A549 (cell line): Measurements from ENCODE around the gene SLC9A9.

Experiments used
- CBX8 ChIP-seq: fragments of 200-600 bp; sonication (generic); IDR thresholded peaks from 2 replicates; pipeline ENCODE4 v1.6.1; 2016
- CHD4 ChIP-seq: fragments of 200-600 bp; sonication (generic); IDR thresholded peaks from 2 replicates; pipeline ENCODE4 v1.6.1; 2016; ENCODE audit warnings: antibody characterized with exemption, mild to moderate bottlenecking, borderline replicate concordance
- ESRRA ChIP-seq: fragments of 150-350 bp; IDR thresholded peaks from 2 replicates; pipeline ENCODE4 v1.6.1; 2014; ENCODE audit warnings: mild to moderate bottlenecking, low read length, borderline replicate concordance
- HOXB13 ChIP-seq: fragments of 250-450 bp; sonication (Bioruptor Pico); IDR thresholded peaks from 2 replicates; pipeline ENCODE4 v1.5.0; 2020; ENCODE audit warnings: low read depth, mild to moderate bottlenecking, moderate library complexity
- JUN ChIP-seq, 2 experiments: fragments of >200 bp; sonication (Bioruptor Twin); formaldehyde crosslinking; IDR thresholded peaks; 2 replicates in 1 of 2; 3 replicates in 1 of 2; pipeline ENCODE4 v1.6.1; 2016 to 2017
- MAFK ChIP-seq: fragments of 450-650 bp; IDR thresholded peaks from 2 replicates; pipeline ENCODE4 v1.6.1; 2014; ENCODE audit not compliant: partially characterized antibody
- NR3C1 ChIP-seq: fragments of >200 bp; sonication (Bioruptor Twin); formaldehyde crosslinking; IDR thresholded peaks from 3 replicates; pipeline ENCODE4 v1.6.1; 2017
- PHF8 ChIP-seq: fragments of 200-600 bp; sonication (generic); IDR thresholded peaks from 2 replicates; pipeline ENCODE4 v1.6.1; 2016; ENCODE audit warnings: low read depth, mild to moderate bottlenecking, antibody characterized with exemption, moderate library complexity, borderline replicate concordance
- POLR2A ChIP-seq: IDR thresholded peaks from 2 replicates; pipeline ENCODE4 v1.6.1; 2012; ENCODE audit warnings: mild to moderate bottlenecking, low read length
- SMC3 ChIP-seq: fragments of >200 bp; sonication (Bioruptor Twin); formaldehyde crosslinking; IDR thresholded peaks from 3 replicates; pipeline ENCODE4 v1.6.1; 2018; ENCODE audit warnings: inconsistent platforms
- TF ChIP-seq, protein P1 (sequence below): fragments of >200 bp; sonication (Bioruptor Twin); formaldehyde crosslinking; IDR thresholded peaks from 3 replicates; pipeline ENCODE4 v1.6.1; 2016
- TF ChIP-seq, protein P2 (sequence below): fragments of >200 bp; sonication (Bioruptor Twin); formaldehyde crosslinking; IDR thresholded peaks from 3 replicates; pipeline ENCODE4 v1.5.1; 2016
- TF ChIP-seq, protein P3 (sequence below): IDR thresholded peaks from 2 replicates; pipeline ENCODE4 v1.6.1; 2012

DNA sequence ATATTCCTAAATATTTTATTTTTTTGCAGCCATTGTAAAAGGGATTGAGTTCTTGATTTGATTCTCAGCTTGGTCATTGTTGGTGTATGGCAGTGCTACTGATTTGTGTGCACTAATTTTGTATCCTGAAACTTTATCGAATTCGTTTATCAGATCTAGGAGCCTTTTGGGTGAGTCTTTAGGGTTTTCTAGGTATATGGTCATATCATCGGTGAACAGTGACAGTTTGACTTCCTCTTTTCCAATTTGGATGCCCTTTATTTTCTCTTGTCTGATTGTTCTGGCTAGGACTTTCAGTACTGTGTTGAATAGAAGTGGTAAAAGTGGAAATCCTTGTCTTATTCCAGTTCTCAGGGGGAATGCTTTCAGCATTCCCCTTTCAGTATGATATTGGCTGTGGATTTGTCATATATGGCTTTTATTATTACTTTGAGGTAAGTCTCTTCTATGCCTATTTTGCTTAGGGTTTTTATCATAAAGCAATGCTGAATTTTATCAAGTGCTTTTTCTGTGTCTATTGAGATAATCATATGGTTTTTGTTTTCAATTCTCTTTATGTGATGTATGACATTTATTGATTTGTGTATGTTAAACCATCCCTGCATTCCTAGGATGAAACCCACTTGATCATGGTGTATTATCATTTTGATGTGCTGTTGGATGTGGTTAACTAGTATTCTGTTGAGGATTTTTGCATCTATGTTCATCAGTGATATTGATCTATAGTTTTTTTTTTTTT, 11.4 kb upstream of the SLC9A9 start:
- TF ChIP-seq POLR2A (no peak), SMC3 (no peak), NR3C1 (no peak), CBX8 (no peak), HOXB13 (no peak), ESRRA (no peak), PHF8 (no peak), MAFK (no peak), JUN (IDR thresholded peaks at IDR 0.05) (no peak), CHD4 (no peak)
- TF ChIP-seq, protein P1, sequence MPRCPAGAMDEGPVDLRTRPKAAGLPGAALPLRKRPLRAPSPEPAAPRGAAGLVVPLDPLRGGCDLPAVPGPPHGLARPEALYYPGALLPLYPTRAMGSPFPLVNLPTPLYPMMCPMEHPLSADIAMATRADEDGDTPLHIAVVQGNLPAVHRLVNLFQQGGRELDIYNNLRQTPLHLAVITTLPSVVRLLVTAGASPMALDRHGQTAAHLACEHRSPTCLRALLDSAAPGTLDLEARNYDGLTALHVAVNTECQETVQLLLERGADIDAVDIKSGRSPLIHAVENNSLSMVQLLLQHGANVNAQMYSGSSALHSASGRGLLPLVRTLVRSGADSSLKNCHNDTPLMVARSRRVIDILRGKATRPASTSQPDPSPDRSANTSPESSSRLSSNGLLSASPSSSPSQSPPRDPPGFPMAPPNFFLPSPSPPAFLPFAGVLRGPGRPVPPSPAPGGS = no peak
- TF ChIP-seq, protein P2, sequence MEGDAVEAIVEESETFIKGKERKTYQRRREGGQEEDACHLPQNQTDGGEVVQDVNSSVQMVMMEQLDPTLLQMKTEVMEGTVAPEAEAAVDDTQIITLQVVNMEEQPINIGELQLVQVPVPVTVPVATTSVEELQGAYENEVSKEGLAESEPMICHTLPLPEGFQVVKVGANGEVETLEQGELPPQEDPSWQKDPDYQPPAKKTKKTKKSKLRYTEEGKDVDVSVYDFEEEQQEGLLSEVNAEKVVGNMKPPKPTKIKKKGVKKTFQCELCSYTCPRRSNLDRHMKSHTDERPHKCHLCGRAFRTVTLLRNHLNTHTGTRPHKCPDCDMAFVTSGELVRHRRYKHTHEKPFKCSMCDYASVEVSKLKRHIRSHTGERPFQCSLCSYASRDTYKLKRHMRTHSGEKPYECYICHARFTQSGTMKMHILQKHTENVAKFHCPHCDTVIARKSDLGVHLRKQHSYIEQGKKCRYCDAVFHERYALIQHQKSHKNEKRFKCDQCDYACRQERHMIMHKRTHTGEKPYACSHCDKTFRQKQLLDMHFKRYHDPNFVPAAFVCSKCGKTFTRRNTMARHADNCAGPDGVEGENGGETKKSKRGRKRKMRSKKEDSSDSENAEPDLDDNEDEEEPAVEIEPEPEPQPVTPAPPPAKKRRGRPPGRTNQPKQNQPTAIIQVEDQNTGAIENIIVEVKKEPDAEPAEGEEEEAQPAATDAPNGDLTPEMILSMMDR = no peak
- TF ChIP-seq, protein P3, sequence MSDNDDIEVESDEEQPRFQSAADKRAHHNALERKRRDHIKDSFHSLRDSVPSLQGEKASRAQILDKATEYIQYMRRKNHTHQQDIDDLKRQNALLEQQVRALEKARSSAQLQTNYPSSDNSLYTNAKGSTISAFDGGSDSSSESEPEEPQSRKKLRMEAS = no peak
